Activated T-cell treated with anti-CD3 and anti-CD28 coated beads for 24 hours (primary cell): Measurements from ENCODE around the gene KDM2B.
A peak's percentile ranks its signal among the peaks of the same experiment; 100 is the strongest.
"Not testable (repeated sequence)": the region's sequence is repeated elsewhere in the genome, so short reads cannot be mapped to it uniquely, and the experiment has no call there.

Experiments
- DNase-seq: peaks from one replicate; pipeline ENCODE4 v3.0.0-alpha.2; 2020; ENCODE audit warnings: low read depth

KDM2B gene

DNA sequence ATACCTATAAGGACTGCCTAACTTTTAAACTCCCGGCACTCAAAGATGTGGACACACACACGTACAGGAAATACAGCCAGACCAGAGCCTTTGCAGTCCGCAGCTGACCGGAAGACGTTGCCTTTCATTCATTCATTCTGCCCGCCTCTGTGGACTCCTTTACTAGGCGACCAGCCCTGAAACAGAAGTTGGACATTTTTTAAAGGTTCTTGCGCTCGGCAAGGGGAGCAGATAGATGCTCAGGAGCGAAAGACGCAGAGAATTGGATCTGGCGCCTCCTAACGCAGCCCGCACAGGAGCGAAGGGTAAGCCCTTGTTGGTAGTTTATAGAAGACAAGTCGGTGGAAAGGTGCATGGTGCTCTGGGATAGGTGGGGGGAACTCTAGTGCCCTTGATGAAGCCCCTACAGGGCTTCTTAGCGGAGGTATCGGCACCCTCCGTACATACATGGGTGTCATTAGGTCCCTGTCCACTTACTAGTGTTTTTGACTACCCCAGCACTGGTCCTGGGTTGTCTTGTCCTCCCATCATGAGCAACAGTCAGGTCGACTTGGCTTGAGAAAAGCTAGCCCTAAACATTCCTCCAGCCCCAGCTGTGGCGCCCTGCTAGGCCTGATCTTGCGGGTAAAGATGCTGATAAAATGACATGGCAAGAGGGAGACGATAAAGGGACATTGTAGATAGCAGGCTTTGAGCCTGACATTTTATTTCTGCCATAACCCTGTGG, at the start of gene KDM2B:
Gene KDM2B (minus strand): TSS at position 65 of the 727 bp plus-strand sequence. CDS start 112 bp downstream, outside the sequence.
- no peak for DNase-seq

DNA sequence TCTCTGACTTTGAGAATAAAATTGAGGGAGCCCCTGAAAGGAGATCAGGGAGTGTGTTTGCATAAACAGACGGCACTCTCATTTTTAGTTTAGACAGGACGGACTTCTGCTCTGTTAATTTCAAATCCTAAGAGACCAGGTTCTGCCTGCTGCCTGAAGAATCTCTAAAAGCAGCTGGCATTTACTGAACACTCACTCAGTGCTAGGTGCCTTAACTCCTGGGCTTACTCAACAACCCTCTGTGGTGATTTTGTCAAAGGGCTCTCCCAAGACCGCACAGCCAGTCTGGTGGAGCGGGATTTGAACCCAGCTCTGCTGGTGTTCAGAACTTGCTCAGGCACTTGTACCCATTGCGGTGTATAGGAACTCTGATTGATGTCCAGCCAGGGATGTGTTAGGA, 47.7 kb upstream of the KDM2B start:
- no peak for DNase-seq

DNA sequence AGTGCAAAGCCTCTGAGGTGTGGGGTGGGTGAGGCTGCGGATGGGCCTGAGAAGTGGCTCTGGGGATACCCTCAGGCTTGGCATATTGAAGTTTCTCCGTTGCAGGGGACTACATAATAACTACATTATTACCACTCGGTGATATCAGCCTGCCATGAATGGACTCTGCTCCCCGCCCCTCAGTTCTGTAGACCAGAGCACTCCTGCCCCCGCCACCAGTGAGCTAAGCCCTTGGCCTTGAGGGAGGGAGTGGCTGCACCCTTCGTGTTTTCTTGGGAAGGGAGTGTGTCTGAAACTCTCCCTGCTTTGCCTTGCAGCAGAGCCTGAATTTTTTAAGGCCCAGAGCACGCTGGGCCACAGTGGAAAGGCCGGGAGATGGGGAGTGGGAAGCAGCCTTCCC, 47.2 kb upstream of the KDM2B start:
- DNase-seq = no peak

DNA sequence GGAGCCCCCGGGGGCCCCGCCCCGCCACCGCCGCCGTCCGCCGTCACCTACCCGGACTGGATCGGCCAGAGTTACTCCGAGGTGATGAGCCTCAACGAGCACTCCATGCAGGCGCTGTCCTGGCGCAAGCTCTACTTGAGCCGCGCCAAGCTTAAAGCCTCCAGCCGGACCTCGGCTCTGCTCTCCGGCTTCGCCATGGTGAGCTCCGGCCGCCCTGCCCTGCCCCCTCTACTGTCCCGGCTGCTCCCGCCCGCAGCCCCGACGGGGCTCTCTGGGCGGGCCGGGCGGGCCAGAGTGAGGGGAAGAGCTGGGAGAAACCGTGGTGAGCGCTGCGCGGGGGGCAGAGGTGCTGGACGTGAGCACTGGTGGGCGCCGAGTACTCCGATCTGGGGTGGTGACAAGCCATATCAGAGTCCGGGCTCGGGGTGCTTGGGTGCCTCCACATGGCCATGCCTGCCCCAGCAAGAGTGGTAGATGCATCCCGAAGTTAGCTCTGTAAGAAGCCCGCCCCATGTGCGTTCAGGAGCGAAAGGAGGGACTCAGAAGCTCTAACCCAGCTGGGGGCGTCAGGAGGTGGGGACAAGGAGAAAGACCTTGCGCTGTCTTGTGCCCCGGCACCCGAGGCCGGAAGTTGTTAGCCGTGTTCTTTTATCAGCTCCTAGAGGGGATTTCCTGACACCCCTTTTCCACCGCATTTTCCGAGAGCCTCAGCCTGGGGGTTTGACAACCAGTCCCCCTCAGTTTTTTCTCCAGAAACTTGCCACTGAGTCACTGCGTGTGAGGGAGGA, 46.2 kb upstream of the KDM2B start:
- peak; percentile 90 for DNase-seq

DNA sequence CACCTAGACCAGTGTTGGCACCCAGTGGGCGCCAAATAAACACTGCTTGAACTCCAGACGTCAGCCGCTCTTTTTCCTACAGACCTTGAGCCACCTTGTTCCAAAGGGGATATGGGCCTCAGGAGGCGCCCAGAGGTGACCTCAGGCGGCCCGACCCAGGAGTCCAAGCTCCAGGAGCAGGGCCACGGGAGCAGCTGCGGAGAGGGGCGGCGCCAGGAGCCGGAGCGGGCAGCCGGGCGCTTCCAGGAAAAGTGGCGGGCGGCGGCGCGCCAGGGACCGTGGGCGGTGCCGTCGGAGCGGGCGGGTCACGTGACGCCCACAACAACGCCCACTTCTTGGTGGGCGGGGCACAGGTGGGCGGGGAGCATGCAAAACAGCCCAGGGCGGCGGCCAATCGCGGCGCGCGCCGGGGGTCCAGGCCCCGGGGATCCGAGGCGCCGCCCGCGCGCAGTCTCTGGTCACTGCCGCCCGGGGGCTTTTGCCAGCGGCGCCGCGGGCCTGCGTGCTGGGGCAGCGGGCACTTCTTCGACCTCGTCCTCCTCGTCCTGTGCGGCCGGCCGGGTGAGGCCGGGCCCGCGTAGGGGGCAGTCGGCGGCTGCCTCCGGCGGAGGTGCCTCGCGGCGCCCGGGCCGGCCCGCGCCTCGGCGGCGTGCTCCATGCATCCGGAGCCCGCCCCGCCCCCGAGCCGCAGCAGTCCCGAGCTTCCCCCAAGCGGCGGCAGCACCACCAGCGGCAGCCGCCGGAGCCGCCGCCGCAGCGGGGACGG, 45.4 kb upstream of the KDM2B start, which contains the start of gene ORAI1:
Gene ORAI1 (plus strand): TSS at position 444 of the 766 bp plus-strand sequence.
- DNase-seq = peak; percentile 93

DNA sequence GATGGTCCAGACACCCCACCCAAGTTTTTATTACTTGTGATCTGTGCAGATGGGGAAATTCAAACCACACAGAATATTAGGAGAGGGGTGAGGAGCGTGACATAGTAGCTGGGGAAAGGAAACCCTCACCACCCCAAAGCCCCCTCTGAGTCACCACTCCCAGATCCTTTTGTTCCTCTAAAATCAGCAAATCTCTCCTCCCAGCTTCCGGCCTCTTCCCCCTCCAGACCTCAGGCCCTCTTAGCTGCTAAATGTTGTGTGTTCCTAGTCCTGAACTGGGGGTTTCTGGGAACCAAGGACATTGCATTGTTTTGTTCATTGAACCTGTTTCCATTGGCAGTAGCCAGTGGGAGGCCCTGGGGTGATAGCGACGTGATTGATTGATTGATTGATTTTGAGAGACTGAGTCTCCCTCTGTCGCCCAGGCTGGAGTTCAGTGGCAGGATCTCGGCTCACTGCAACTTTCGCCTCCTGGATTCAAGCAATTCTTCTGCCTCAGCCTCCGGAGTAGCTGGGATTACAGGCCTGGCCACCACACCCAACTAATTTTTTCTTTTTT, 39.6 kb upstream of the KDM2B start:
- no peak for DNase-seq

DNA sequence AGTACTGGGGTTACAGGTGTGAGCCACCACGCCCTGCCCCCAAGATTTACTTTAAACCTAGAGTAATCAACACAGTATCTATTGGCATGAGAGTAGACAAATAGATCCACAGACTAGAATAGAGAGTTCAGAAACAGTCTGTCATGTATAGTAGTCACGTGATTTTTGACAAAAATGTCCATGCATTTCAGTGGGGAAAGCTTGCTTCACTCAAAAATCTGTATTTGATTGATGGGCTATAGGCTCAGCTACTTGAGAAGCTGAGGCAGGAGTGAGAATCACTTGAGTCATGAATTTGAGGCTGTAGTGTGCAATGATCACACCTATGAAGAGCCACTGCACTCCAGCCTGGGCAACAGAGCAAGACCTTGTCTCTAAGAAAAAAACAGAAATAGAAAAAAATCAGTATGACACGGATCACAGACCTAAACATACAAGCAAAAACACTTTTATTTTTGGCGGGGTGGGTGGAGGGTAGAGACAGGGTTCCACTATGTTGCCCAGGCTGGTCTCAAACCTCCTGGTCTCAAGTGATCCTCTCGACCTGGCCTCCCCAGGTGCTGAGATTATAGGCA, 37.9 kb upstream of the KDM2B start:
- DNase-seq = no peak

DNA sequence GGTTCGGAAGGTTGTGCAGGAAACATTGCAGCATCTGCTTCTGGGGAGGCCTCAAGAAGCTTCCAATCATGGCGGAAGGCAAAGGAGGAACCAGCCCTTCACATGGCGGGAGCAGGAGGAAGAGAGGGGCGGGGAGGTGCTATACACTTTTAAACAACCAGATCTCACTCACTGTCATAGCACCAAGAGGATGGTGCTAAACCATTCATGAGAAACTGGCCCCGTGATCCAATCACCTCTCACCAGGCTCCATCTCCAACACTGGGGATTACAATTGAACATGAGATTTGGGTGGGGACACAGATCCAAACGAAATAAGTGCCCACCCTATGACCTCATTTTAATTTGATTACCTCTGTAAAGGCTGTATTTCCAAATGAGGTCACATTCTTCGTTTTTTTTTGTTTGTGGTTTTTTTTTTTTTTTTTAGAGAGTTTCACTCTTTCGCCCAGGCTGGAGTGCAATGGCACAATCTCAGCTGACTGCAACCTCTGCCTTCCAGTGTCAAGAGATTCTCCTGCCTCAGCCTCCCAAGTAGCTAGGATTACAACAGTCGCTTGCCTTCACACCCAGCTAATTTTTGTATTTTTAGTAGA, 34.1 kb upstream of the KDM2B start:
- DNase-seq = no peak

DNA sequence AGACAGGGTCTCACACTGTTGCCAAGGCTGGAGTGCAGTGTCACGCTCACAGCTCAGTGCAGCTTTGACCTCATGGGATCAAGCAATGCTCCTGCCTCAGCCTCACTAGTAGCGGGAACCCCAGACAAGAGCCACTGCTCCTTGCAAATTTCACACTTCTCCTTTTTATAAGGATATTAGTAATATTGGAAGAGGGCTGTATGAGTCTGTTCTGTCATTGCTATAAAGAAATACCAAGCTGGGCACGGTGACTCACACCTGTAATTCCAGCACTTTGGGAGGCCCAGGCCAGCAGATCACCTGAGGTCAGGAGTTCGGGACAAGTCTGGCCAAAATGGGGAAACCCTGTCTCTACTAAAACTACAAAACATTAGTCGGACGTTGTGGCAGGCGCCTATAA, 32.6 kb upstream of the KDM2B start:
- DNase-seq = no peak

DNA sequence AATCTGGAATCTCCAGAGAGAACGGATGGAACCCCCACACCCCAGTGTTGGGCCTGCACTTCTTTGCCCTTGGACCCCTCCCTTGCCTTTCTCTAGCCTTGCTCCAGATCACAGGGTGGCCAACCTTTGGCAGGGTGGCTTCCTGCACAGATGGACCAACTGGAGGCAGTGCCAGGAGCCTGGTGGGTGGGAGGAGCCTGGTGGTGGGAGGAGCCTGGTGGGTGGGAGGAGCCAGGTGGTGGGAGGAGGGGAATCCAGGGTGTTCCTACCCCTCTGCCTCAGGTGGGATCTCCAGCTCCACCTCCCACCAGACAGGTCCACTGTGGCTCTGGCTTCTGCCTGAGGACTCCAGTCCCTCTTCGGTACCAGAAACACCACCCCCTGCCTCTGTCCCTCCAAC, 30.5 kb upstream of the KDM2B start:
- DNase-seq = no peak

DNA sequence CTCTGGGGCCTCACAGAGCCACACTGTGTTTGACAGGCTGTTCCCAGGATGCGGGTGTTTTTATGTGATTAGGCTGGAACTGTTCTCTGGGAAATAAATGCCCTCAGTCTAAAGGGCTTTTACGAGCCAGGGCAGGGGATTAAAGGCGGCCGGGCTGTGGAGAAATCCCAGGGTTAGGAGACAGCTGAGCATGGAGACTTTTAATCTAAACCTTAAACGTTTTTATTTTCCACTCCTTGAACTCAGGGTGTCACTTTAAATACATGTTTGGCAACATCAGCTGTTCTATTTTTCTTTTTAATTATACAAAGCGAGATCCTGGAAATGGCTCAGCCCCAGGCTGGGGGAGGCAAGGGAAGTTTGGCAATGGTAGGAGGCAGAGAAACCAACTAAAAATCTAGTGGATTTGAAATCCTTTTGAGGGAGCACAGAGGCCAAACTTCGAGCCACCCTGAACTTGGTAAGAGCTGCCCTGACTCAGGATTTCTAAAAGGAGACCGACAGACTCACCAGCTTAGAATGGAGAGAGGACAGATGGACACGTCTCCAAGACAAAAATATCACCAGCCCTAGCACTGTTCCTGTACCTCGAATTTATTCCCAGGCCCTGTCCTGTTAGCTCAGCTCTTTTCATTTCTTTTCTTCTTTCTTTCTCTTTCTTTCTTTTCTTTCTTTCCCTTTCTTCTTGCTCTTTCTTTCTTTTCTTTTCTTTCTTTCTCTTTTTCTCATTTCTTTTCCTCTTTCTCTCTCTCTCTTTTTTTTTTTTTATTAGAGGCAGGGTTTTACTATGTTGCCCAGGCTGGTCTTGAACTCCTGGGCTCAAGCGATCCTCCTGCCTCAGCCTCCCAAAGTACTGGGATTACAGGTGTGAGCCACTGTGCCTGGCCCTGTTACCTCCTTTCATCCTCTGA, 29.7 kb upstream of the KDM2B start:
- no peak for DNase-seq

DNA sequence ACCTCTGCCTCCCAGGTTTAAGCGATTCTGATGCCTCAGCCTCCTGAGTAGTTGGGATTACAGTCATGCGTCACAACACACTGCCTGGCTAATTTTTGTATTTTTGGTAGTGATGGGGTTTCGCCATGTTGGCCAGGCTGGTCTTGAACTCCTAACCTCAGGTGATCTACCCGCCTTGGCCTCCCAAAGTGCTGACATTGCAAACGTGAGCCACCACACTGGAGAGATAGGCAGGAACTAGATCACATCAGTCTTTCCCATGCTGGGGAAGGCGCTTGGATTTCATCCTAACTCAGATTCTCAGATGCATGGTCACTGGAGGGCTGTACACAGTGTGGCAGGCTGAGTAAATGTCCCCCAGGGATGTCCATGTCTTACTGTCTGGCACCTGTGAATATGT, 27.5 kb upstream of the KDM2B start:
- DNase-seq = no peak

DNA sequence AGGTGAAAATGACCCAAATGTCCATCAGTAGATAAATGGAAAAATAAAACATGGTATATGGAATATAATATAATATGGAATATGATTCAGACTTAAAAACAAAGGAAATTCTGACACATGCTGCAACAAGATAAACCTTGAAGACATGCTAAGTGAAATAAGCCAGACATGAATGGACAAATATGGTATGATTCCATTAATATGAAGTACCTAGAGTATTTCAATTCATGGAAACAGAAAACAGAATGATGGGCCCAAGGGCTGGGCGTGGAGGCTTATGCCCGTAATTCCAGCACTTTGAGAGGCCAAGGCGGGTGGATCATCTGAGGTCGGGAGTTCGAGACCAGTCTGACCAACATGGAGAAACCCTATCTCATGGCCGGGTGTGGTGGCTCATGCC, 22.8 kb upstream of the KDM2B start:
- DNase-seq = no peak

DNA sequence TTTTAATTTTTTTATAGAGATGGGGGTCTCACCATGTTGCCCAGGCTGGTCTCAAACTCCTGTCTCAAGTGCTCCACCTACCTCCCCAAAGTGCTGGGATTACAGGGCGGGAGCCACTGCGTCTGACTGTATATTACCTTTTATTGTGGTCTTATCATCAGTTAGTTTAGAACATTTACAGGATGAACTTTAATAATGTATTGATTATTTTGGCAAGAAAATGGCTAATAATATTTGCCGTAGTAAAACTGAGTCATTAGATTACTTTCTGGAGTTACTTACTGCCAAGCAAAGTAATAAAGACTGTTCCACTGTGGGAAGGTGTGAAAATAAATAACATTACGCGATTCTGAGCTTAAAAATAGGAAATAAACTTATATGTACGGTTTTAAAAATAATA, 21.9 kb upstream of the KDM2B start:
- DNase-seq = no peak

DNA sequence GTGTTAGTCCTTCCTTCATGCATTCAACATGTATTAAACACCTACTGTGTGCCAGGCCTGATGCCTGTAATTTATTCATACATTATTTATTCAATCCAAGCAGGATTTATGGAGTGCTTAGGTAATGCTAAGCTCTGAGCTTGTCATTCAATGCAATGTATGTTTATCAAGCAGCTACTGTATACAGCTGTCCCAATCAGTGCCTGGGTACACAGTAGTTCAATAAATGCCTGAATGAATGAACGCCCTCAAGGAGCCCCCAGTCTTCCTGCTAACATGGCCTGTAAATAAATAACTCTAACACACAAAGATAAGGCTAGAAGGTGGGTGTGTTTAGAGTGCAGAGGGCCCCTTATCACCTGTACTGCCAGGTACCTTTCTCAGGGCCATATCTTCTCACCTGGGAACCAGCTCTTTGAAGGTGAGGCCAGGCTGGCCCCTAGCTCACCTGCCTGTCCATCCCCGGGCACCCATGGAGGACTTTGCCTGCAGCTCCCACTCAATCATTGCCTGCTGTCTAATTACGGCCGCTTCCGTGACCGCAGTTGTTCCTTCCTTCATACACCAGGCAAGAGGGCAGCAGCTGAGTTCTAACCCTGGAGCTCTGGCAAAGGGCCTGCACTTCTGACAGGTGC, 20.0 kb upstream of the KDM2B start:
- DNase-seq = no peak

DNA sequence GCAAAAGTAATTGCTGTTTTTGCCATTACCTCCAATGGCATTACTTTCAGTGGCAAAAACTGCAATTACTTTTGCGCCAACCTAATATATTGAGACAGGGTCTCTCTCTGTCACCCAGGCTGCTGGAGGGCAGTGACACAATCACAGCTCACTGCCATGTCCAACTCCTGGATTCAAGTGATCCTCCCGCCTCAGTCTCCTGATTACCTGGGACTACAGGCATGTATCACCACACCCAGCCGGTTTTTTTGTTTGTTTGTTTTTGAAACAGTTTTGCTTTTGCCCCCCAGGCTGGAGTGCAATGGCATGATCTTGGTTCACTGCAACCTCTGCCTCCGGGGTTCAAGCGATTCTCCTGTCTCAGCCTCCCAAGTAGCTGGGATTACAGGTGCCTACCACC, 15.7 kb upstream of the KDM2B start:
- no peak for DNase-seq

DNA sequence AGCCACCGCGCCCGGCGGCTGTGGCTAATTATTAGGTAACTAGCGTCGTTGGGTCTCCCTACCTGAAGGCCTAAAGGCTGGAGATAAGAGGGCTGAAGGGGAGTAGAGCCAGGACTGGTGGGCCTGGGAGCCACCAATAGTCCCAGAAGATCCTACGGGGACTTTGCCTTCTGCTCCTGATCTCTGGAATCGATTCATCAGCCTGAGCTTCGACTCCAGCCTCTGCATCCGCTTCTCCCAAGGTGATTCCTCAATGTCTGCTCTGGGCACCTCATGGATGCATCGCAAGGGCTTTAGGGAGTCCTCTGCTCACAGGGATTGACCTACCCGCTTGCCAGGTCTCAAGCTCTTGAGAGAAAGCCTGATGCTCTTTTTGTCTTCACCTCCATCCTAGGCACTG, 14.7 kb upstream of the KDM2B start:
- no peak for DNase-seq

DNA sequence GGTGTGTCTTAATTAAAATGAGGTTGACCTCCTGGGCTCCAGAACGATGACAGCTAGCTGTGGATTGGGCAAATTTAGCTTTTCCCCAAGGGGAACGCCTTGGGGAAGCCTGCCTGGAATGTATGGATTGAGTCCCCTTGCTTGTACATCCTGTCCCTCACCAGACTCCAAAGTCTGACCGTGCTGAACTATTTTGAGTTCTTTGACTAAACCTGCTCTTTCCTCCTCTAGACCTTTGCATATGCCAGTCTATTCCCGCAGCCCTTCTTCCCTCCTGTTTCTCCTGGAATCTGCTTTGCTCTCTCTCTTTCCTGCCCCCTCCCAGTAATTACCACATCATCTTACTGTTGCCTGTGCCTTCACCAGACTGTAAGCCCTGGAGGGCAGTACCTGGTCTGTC, 11.5 kb upstream of the KDM2B start:
- no peak for DNase-seq

DNA sequence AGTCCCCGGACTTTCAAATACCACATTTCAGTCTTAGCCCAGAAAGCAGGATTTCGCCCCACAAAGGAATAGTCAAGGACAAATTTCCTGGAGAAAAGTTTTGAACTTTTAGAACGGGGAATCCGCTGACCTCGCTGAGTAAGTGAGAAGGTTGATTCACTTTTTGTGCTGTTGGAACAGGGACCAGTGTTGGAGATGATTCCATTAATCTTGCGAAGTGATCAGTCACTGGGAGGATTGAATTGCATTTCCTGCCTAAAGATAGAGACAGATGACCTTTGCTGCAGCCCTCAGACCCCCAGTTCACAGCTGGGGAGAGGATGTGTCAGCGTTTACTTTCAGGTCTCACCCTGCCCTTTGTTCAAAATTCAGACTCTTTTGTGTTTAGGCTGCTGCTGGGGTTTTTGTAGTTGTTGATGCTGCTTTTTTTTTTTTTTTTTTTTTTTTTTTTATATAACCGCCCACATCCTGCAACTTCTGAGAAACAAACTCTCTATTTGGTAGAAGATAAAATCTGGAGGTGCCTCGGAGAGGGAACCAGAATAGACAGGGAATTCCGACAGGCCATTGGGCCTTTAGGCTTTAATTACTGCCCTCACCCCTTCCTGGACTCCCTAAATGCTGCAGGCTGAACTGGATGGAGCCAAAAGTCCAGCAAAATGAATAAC, 9.8 kb upstream of the KDM2B start:
- DNase-seq = peak; percentile 59

DNA sequence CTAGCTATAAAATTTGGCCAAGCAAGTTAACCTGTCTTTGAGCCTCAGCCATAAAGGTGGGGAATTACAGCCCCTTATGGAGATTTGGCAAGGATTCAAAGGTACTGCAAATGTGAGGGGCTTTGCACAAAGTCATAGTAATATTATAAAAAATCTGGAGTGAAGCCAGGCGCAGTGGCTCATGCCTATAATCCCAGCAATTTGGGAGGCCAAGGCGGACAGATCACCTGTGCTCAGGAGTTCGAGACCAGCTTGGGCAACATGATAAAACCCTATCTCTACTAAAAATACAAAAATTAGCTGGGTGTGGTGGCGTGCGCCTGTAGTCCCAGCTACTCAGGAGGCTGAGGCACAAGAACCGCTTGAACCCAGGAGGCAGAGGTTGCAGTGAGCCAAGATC, 4.1 kb upstream of the KDM2B start:
- not testable (repeated sequence) for DNase-seq
